Kidney (tissue), 14 donors: ENCODE results near the gene MYO10. TPM values are rescaled to one million over a fixed set of nuclear protein-coding genes. Genes with fewer than 3 reads are reported as not detected.
"Not testable (repeated sequence)": the region's sequence is repeated elsewhere in the genome, so short reads cannot be mapped to it uniquely, and the experiment has no call there.

ENCODE experiments used
- DNase-seq, 5 donors: peaks; one replicate each; pipeline ENCODE4 v3.0.0-alpha.2; 2013 to 2020
- FAIRE-seq: peaks from 2 replicates; lab custom pipeline; 2012; peaks lifted over from hg19 to GRCh38; lab: Jason Lieb, UNC
- H3K27ac ChIP-seq, 2 donors: one replicate each; pipeline ENCODE4 v1.7.0; 2013; ENCODE audit warnings: low read depth in 2 of 2, low read length in 2 of 2, inconsistent platforms in 1 of 2
- H3K27me3 ChIP-seq: one replicate; pipeline ENCODE4 v1.7.1; 2013; ENCODE audit warnings: low read length, inconsistent platforms; ENCODE audit not compliant: control insufficient read depth, insufficient read depth
- H3K36me3 ChIP-seq, 3 donors: one replicate each; pipeline versions ENCODE4 v1.7.0 to v1.7.1; 2013; ENCODE audit warnings: low read length in 3 of 3, control low read depth in 1 of 3, inconsistent platforms in 1 of 3; ENCODE audit not compliant: insufficient read depth in 3 of 3, control insufficient read depth in 2 of 3
- H3K4me1 ChIP-seq, 3 donors: one replicate each; pipeline versions ENCODE4 v1.7.0 to v1.7.1; 2013; ENCODE audit warnings: low read length in 3 of 3, inconsistent platforms in 1 of 3, low read depth in 1 of 3; ENCODE audit not compliant: control insufficient read depth in 2 of 3, insufficient read depth in 2 of 3
- H3K4me3 ChIP-seq, 3 donors: one replicate each; pipeline versions ENCODE4 v1.7.0 to v1.8.1; 2013; ENCODE audit warnings: low read length in 3 of 3, control low read depth in 1 of 3, inconsistent platforms in 1 of 3
- H3K9ac ChIP-seq, 3 donors: one replicate each; pipeline versions ENCODE4 v1.7.0 to v1.7.1; 2013; ENCODE audit warnings: low read length in 3 of 3, control low read depth in 1 of 3, inconsistent platforms in 1 of 3
- H3K9me3 ChIP-seq, 3 donors: one replicate each; pipeline versions ENCODE4 v1.7.0 to v1.7.1; 2013; ENCODE audit warnings: low read length in 3 of 3, control low read depth in 1 of 3, inconsistent platforms in 1 of 3; ENCODE audit not compliant: control insufficient read depth in 2 of 3, insufficient read depth in 1 of 3
- intact Hi-C: fragments of 100-400 bp; cut with DNase I; formaldehyde crosslinking; loops from one replicate; pipeline ENCODE4 v1.11.1; 2022
- polyA plus RNA-seq: library from polyadenylated mRNA; stranded (reverse); fragments of 350-450 nt; fragmentation: Illumina TruSeq; extraction: RNeasy Lipid Tissue Mini Kit (QIAGEN cat#74804); gene quantifications from one replicate; pipeline ENCODE4 v1.2.3, GENCODE V29; 2014; ENCODE audit warnings: low read depth, low replicate concordance; ENCODE audit not compliant: insufficient read depth
- total RNA-seq: library from RNA; stranded (reverse); fragmentation: NEBNext Ultra II Directional; extraction: Animal tissue kit (Norgen Biotek cat#: 25700); gene quantifications from one replicate; pipeline ENCODE4 v1.2.1, GENCODE V29; 2021
- TF ChIP-seq, protein P1 (sequence below): IDR thresholded peaks from 3 replicates; pipeline ENCODE4 v1.5.1; 2012; ENCODE audit warnings: mild to moderate bottlenecking, moderate library complexity, borderline replicate concordance; ENCODE audit not compliant: insufficient read depth; ENCODE audit errors: extremely low read depth
- donor health status: control.
- donor health status: control.
- donor health status: control.
- donor health status: control.
- donor health status: control.
- donor health status: DM: yes; HTN: yes; CAD: no.
- donor health status: Normal renal cell carcinoma (clear cell type).

MYO10 gene
- total and polyA plus RNA-seq, 2 donors from 2014 or later = 7.6 to 52.4 TPM

DNA sequence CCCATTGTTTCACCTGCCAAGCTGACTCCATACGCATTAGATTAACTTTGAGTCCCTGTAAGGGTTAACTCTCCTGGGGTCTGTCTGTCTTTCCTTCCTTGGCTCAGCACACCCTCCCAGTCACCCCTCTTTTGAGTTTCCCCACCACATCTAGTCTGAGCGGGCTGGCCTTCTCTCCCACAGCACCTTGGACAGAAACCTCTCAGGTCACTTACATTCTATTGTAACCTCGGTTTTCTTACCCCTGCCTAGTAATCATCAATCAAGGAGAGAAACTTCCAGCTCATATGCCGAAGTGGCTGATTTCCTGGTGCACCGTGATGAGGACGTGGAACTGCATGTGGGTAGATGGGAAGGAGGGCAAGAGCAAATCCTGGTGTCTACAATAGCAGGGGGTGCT, 102.1 kb downstream of the MYO10 start:
- H3K9ac ChIP-seq = no peak overlapping the region
- H3K27me3 ChIP-seq = no peaks in the 10 kb centered on the region
- peaks cover 0 to under 1% (median 0%) of the 10 kb centered on the region in 3 donors for H3K4me1 ChIP-seq
- TF ChIP-seq, protein P1, sequence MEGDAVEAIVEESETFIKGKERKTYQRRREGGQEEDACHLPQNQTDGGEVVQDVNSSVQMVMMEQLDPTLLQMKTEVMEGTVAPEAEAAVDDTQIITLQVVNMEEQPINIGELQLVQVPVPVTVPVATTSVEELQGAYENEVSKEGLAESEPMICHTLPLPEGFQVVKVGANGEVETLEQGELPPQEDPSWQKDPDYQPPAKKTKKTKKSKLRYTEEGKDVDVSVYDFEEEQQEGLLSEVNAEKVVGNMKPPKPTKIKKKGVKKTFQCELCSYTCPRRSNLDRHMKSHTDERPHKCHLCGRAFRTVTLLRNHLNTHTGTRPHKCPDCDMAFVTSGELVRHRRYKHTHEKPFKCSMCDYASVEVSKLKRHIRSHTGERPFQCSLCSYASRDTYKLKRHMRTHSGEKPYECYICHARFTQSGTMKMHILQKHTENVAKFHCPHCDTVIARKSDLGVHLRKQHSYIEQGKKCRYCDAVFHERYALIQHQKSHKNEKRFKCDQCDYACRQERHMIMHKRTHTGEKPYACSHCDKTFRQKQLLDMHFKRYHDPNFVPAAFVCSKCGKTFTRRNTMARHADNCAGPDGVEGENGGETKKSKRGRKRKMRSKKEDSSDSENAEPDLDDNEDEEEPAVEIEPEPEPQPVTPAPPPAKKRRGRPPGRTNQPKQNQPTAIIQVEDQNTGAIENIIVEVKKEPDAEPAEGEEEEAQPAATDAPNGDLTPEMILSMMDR = no peak
- no peak overlapping the region for H3K27ac ChIP-seq
- FAIRE-seq = no peak
- DNase-seq = no peak
- no peak overlapping the region for H3K4me3 ChIP-seq
- intact Hi-C loops = no loop called here
- no peaks in the 10 kb centered on the region for H3K9me3 ChIP-seq
- peaks cover 0 to 2% (median 0%) of the 10 kb centered on the region in 3 donors for H3K36me3 ChIP-seq

DNA sequence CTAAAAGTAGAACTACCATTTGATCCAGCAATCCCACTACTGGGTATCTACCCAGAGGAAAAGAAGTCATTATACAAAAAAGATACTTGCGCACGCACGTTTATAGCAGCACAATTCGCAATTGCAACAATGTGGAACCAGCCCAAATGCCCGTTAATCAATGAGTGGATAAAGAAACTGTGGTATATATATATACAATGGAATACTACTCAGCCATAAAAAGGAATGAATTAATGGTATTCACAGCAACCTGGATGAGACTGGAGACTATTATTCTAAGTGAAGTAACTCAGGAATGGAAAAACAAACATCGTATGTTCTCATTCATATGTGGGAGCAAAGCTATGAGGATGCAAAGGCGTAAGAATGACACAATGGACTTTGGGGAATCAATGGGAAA, 104.8 kb downstream of the MYO10 start:
- H3K36me3 ChIP-seq, DNase-seq, H3K9me3 ChIP-seq, H3K27me3 ChIP-seq, FAIRE-seq, H3K9ac ChIP-seq, H3K4me1 ChIP-seq, H3K27ac ChIP-seq, intact Hi-C loops, H3K4me3 ChIP-seq: not testable (repeated sequence)

DNA sequence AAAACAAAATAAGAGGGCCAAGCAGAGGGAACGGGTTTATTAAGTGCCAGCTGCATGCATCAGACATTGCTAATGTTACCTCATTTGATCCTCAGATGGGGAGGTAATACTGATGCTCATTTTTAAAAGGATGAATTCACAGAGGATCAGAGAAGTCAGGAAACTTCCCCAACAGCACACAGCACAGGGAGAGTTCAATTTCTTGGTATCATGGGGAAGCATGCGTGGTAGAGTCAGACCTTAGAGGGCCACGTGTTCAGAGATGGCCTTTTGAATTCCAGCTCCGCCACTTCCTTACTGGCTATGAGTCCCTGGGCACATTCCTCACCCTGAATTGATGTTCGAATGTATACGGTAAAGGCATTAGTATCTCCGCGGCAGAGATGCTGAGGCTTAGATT, 108.3 kb downstream of the MYO10 start:
- peaks cover 0 to 2% (median 0%) of the 10 kb centered on the region in 3 donors for H3K4me1 ChIP-seq
- intact Hi-C loops = no loop called here
- FAIRE-seq (no peak), DNase-seq (no peak)
- no peak overlapping the region for H3K4me3 ChIP-seq
- H3K27me3 ChIP-seq = no peaks in the 10 kb centered on the region
- no peaks in the 10 kb centered on the region for H3K9me3 ChIP-seq
- peaks cover 0 to 2% (median 0%) of the 10 kb centered on the region in 3 donors for H3K36me3 ChIP-seq
- H3K9ac ChIP-seq = no peak overlapping the region
- H3K27ac ChIP-seq = no peak overlapping the region
- TF ChIP-seq, protein P1 = no peak

DNA sequence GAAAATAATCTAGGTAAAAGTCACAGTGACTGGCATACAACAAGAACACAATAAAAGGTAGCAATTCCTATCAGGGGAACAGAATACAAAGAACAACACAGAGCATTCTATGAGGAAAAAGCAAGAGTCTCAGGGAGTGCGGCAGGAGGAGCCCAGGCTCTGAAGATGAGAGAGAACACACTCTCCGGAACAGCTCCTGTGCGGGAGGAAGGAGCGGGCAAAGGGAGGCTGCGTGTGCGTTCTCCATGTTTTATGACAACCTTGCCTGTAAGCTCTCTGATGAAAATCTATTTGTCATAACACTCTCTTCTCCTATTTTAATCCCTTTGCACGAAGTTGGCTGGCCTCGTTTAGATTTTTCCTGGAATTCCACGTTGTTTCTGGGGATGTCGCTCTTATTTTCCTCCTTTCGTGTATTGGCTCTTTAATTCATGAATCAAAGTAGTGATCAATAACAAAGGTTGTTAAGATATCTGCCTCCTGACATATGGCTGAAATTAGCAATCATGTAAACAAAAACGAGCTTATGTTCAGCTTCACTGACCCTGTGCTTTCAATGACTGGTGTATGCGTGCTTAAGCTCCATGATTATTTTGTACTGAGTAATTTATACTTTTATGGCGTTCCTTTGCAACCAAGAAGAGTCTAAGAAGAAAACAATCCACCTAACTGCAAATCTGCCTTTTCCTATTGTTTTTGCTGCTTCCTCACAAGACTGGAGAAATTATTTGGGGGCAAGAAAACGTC, 109.5 kb downstream of the MYO10 start:
- intact Hi-C loops = no loop called here
- Histone ChIP-seq H3K4me3 (no peak overlapping the region), H3K9me3 (no peaks in the 10 kb centered on the region), H3K27ac (no peak overlapping the region), H3K4me1 (peaks cover 0 to 2% (median 0%) of the 10 kb centered on the region in 3 donors), H3K27me3 (no peaks in the 10 kb centered on the region), H3K36me3 (peaks cover 0 to 2% (median 0%) of the 10 kb centered on the region in 3 donors), H3K9ac (no peak overlapping the region)
- TF ChIP-seq, protein P1 = no peak
- FAIRE-seq = no peak
- no peak for DNase-seq
